Astrocyte (in vitro differentiated cells and primary cell): ENCODE data around the gene C1orf50. TPM values are rescaled to one million over a fixed set of nuclear protein-coding genes. Genes with fewer than 3 reads are reported as not detected.

ENCODE experiments used
- DNase-seq: peaks from one replicate; pipeline ENCODE4 v3.0.0-alpha.2; 2010; ENCODE audit warnings: low read depth
- FAIRE-seq: peaks from 2 replicates; lab custom pipeline; 2011; peaks lifted over from hg19 to GRCh38; lab: Jason Lieb, UNC
- H2AFZ ChIP-seq: 2 replicates; pipeline ENCODE4 v1.6.0; 2012; ENCODE audit warnings: low read depth, low read length, inconsistent platforms
- H3K27ac ChIP-seq: 2 replicates; pipeline ENCODE4 v1.5.1; 2011; ENCODE audit warnings: low read depth, low read length, inconsistent platforms
- H3K27me3 ChIP-seq: 2 replicates; pipeline ENCODE4 v1.6.0; 2011; ENCODE audit warnings: low read length, inconsistent platforms; ENCODE audit not compliant: insufficient read depth
- H3K36me3 ChIP-seq: 2 replicates; pipeline ENCODE4 v1.5.1; 2011; ENCODE audit warnings: low read length, inconsistent platforms; ENCODE audit not compliant: insufficient read depth
- H3K4me1 ChIP-seq: 2 replicates; pipeline ENCODE4 v1.5.1; 2011; ENCODE audit warnings: low read length, inconsistent platforms; ENCODE audit not compliant: insufficient read depth
- H3K4me2 ChIP-seq: 2 replicates; pipeline ENCODE4 v1.6.0; 2012; ENCODE audit warnings: low read length, inconsistent platforms
- H3K4me3 ChIP-seq: 2 replicates; pipeline ENCODE4 v1.5.1; 2011; ENCODE audit warnings: low read depth, mild to moderate bottlenecking, low read length, inconsistent platforms; ENCODE audit not compliant: insufficient read depth
- H3K79me2 ChIP-seq: 2 replicates; pipeline ENCODE4 v1.6.0; 2012; ENCODE audit warnings: mild to moderate bottlenecking, low read length, inconsistent platforms; ENCODE audit not compliant: insufficient read depth
- H3K9ac ChIP-seq: 2 replicates; pipeline ENCODE4 v1.6.0; 2012; ENCODE audit warnings: mild to moderate bottlenecking, low read length, inconsistent platforms
- H3K9me3 ChIP-seq: 2 replicates; pipeline ENCODE4 v1.5.1; 2012; ENCODE audit warnings: low read depth, mild to moderate bottlenecking, low read length, inconsistent platforms; ENCODE audit not compliant: insufficient read depth
- H4K20me1 ChIP-seq: 2 replicates; pipeline ENCODE4 v1.6.0; 2012; ENCODE audit warnings: low read length, inconsistent platforms; ENCODE audit not compliant: insufficient read depth
- H3K27ac Mint-ChIP-seq: one replicate; pipeline ENCODE4 v1.8.0; 2021; ENCODE audit warnings: mild to moderate bottlenecking, mixed read lengths; ENCODE audit not compliant: unreplicated experiment
- H3K27me3 Mint-ChIP-seq: one replicate; pipeline ENCODE4 v1.8.0; 2021; ENCODE audit warnings: low read depth, mixed read lengths; ENCODE audit not compliant: unreplicated experiment
- H3K36me3 Mint-ChIP-seq: one replicate; pipeline ENCODE4 v1.8.0; 2021; ENCODE audit warnings: low read depth, mixed read lengths; ENCODE audit not compliant: unreplicated experiment
- H3K4me1 Mint-ChIP-seq: one replicate; pipeline ENCODE4 v1.8.0; 2021; ENCODE audit warnings: low read depth, mixed read lengths; ENCODE audit not compliant: unreplicated experiment
- H3K4me3 Mint-ChIP-seq: one replicate; pipeline ENCODE4 v1.8.0; 2021; ENCODE audit warnings: mild to moderate bottlenecking, moderate library complexity, mixed read lengths; ENCODE audit not compliant: unreplicated experiment
- H3K9me3 Mint-ChIP-seq: one replicate; pipeline ENCODE4 v1.8.0; 2021; ENCODE audit warnings: mild to moderate bottlenecking, mixed read lengths; ENCODE audit not compliant: unreplicated experiment
- EZH2 ChIP-seq: IDR thresholded peaks from 2 replicates; pipeline ENCODE4 v1.6.1; 2012; ENCODE audit warnings: mild to moderate bottlenecking, low read length, inconsistent platforms; ENCODE audit not compliant: insufficient read depth
- total RNA-seq: library from RNA; stranded (reverse); gene quantifications from 2 replicates; pipeline ENCODE4 v1.2.1, GENCODE V29; 2021
- TF ChIP-seq, protein P1 (sequence below): IDR thresholded peaks from 2 replicates; pipeline ENCODE4 v1.5.1; 2011; ENCODE audit warnings: low read depth, mild to moderate bottlenecking, inconsistent platforms, low read length, moderate library complexity; ENCODE audit not compliant: insufficient read depth

Gene C1orf50
- total RNA-seq, 1 donor from 2014 or later: 9.5 TPM

DNA sequence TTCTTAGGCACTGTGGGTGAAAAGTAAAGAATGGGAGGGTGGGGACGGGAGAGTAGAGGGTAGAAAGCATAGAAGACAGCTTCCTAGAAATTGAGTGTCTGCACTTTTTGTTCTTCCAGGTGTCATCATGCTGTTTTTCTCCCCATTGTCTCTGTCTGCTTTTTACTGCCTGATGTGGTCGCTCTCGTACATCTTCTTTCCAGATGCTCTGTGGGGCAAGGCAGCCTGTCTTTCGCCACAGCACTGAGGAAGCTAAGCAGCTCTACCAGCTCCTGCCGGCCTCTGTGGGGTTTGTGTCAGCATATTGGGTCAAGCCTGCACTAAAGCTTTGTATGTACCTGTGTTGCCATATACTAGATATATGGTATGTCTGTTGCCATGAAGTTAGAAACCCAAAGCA, 30.9 kb downstream of the C1orf50 start:
- no peaks in the 10 kb centered on the region for H3K9me3 ChIP-seq
- Mint-ChIP-seq H3K27me3 (peaks cover 16% of the 10 kb centered on the region), H3K9me3 (no peaks in the 10 kb centered on the region)

DNA sequence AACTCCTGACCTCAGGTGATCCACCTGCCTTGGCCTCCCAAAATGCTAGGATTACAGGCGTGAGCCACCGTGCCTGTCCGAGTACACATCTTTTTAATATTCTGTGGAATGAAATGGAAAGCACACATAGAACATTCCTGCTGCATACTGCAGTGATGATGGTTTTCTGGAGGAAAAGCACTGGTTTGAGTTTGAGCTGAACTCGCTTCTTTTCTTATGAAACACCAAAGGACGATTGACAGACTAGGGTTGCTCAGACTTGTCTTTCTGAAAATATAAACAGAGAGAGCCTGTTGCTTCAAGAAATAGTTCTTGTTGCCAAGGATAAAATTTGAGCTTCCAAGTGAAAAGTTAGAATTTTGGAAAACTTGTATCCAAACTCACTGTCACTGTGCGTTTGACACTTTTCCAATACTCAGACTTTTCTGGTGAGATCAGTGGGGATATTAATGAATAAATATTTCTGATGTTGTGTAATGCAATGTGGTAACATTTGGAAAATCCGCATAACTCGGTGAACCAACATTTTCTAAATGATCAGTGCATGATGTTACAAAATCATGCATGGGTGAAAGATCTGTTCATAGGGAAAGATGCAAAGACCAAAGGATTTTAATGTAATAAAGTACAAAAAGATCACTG, 34.9 kb downstream of the C1orf50 start:
- Mint-ChIP-seq H3K9me3 (no peaks in the 10 kb centered on the region), H3K36me3 (peaks cover 6% of the 10 kb centered on the region), H3K4me3 (no peak overlapping the region), H3K4me1 (peaks cover 12% of the 10 kb centered on the region), H3K27me3 (peaks cover under 1% of the 10 kb centered on the region), H3K27ac (no peak overlapping the region)
- no peaks in the 10 kb centered on the region for H3K9me3 ChIP-seq
- H3K4me1 ChIP-seq: no peaks in the 10 kb centered on the region
- no peaks in the 10 kb centered on the region for H3K36me3 ChIP-seq
- H3K9ac ChIP-seq: no peak overlapping the region
- H3K27me3 ChIP-seq: no peaks in the 10 kb centered on the region
- H4K20me1 ChIP-seq: no peaks in the 10 kb centered on the region
- FAIRE-seq (peak; percentile 5), DNase-seq (no peak)
- H3K27ac ChIP-seq: no peak overlapping the region
- no peak for TF ChIP-seq EZH2
- TF ChIP-seq, protein P1, sequence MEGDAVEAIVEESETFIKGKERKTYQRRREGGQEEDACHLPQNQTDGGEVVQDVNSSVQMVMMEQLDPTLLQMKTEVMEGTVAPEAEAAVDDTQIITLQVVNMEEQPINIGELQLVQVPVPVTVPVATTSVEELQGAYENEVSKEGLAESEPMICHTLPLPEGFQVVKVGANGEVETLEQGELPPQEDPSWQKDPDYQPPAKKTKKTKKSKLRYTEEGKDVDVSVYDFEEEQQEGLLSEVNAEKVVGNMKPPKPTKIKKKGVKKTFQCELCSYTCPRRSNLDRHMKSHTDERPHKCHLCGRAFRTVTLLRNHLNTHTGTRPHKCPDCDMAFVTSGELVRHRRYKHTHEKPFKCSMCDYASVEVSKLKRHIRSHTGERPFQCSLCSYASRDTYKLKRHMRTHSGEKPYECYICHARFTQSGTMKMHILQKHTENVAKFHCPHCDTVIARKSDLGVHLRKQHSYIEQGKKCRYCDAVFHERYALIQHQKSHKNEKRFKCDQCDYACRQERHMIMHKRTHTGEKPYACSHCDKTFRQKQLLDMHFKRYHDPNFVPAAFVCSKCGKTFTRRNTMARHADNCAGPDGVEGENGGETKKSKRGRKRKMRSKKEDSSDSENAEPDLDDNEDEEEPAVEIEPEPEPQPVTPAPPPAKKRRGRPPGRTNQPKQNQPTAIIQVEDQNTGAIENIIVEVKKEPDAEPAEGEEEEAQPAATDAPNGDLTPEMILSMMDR: no peak
- no peak overlapping the region for H3K4me2 ChIP-seq
- no peak overlapping the region for H2AFZ ChIP-seq
- H3K4me3 ChIP-seq: no peak overlapping the region
- no peaks in the 10 kb centered on the region for H3K79me2 ChIP-seq

More for the DNA sequence above, 30.9 kb downstream of the C1orf50 start:
- no peak overlapping the region for H3K4me3 ChIP-seq
- no peak for DNase-seq
- no peaks in the 10 kb centered on the region for H3K36me3 Mint-ChIP-seq
- TF ChIP-seq, protein P1: no peak
- TF ChIP-seq EZH2: no peak
- no peak overlapping the region for H3K4me2 ChIP-seq
- no peak overlapping the region for H3K27ac ChIP-seq
- FAIRE-seq: no peak
- H3K4me1 ChIP-seq: no peaks in the 10 kb centered on the region
- H2AFZ ChIP-seq: no peak overlapping the region
- no peak overlapping the region for H3K27ac Mint-ChIP-seq
- H3K4me1 Mint-ChIP-seq: no peaks in the 10 kb centered on the region
- H3K4me3 Mint-ChIP-seq: no peak overlapping the region
- H3K9ac ChIP-seq: no peak overlapping the region
- no peaks in the 10 kb centered on the region for H3K36me3 ChIP-seq
- H3K27me3 ChIP-seq: no peaks in the 10 kb centered on the region
- no peaks in the 10 kb centered on the region for H4K20me1 ChIP-seq
- H3K79me2 ChIP-seq: no peaks in the 10 kb centered on the region

DNA sequence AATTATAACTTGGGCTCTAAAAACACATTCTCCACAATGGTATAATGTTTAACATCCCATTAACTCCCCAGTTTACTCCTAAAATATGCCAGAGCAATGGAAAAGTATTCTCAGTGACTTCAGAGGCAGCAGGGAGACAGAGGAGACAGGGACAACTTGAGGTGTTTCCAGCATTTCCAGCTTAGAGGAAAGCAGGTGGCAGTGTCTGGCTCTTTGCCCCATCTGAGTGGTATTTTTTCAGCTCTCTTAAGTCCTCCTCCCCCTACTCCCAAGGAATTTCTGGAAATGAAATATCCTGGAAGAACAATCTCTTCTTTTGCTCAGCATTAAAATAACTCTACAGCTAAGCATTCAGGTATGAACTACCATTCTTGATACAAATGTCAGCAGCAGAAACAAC, 39.1 kb downstream of the C1orf50 start:
- H3K9me3 ChIP-seq: no peaks in the 10 kb centered on the region
- FAIRE-seq (no peak), DNase-seq (no peak)
- H3K36me3 ChIP-seq: no peaks in the 10 kb centered on the region
- no peaks in the 10 kb centered on the region for H3K9me3 Mint-ChIP-seq
- H3K4me3 Mint-ChIP-seq: no peak overlapping the region
- no peaks in the 10 kb centered on the region for H3K4me1 ChIP-seq
- no peaks in the 10 kb centered on the region for H3K79me2 ChIP-seq
- no peak overlapping the region for H3K27ac Mint-ChIP-seq
- H3K27me3 ChIP-seq: no peaks in the 10 kb centered on the region
- H3K36me3 Mint-ChIP-seq: peaks cover 13% of the 10 kb centered on the region
- H3K4me1 Mint-ChIP-seq: peaks cover 15% of the 10 kb centered on the region
- no peak overlapping the region for H2AFZ ChIP-seq
- no peak overlapping the region for H3K27ac ChIP-seq
- no peak overlapping the region for H3K9ac ChIP-seq
- no peak overlapping the region for H3K4me3 ChIP-seq
- H3K27me3 Mint-ChIP-seq: no peaks in the 10 kb centered on the region
- no peaks in the 10 kb centered on the region for H4K20me1 ChIP-seq
- TF ChIP-seq, protein P1: no peak
- TF ChIP-seq EZH2: no peak
- H3K4me2 ChIP-seq: no peak overlapping the region
